Muscle layer of duodenum (tissue), 2 donors: ENCODE measurements around the gene SCFD2.

Source experiments
- H3K27ac ChIP-seq: one replicate; pipeline ENCODE4 v1.7.0; 2013; ENCODE audit warnings: mild to moderate bottlenecking, low read length
- H3K27me3 ChIP-seq: one replicate; pipeline ENCODE4 v1.7.0; 2013; ENCODE audit warnings: low read depth, mild to moderate bottlenecking, control low read depth, low read length
- H3K36me3 ChIP-seq, 2 donors: one replicate each; pipeline ENCODE4 v1.7.0; 2013; ENCODE audit warnings: low read length in 2 of 2, control low read depth in 1 of 2, mild to moderate bottlenecking in 1 of 2; ENCODE audit not compliant: insufficient read depth in 2 of 2, control insufficient read depth in 1 of 2
- H3K4me1 ChIP-seq, 2 donors: one replicate each; pipeline ENCODE4 v1.7.0; 2013; ENCODE audit warnings: low read length in 2 of 2, mild to moderate bottlenecking in 2 of 2, control low read depth in 1 of 2, moderate library complexity in 1 of 2; ENCODE audit not compliant: insufficient read depth in 2 of 2, control insufficient read depth in 1 of 2
- H3K4me3 ChIP-seq, 2 donors: one replicate each; pipeline ENCODE4 v1.7.0; 2013; ENCODE audit warnings: low read length in 2 of 2, low read depth in 1 of 2, mild to moderate bottlenecking in 1 of 2
- H3K9me3 ChIP-seq, 2 donors: one replicate each; pipeline ENCODE4 v1.7.0; 2013; ENCODE audit warnings: low read length in 2 of 2, control low read depth in 1 of 2, mild to moderate bottlenecking in 1 of 2; ENCODE audit not compliant: control insufficient read depth in 1 of 2
- donor health status: healthy.

SCFD2 gene

DNA sequence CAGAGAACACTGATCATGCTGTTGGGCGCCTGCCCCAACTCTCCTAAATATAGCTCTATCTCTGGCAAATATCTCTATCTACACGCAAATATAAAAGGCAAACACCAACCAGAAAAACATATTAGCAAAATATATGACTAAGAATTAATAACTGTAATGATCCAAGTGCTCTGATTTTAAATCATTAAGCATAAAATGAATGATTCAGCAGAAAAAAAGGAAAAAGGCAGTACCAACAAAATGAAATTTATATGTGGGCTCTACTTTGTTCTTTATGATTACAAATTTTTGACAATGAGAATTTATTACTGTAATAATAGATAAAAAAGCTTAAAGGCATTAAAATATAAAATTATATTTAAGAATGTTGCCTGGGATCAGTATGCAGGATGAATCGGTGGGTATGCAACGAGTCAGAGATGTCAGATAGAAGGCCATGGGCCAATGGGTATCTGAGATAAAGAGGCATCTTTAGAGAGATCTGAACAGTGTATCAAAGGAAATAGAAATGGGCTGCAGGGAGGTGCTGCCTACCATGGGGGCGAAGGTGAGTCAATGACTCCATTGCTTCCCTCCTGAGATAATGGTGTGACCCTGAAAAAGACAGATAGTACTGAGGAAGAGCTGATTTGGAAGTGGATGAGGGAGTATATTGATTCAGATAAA, 234.8 kb downstream of the SCFD2 start:
- Histone ChIP-seq H3K27me3 (no peaks in the 10 kb centered on the region), H3K4me3 (no peak overlapping the region), H3K9me3 (no peaks in the 10 kb centered on the region), H3K27ac (no peak overlapping the region), H3K4me1 (peaks cover 3 to 12% of the 10 kb centered on the region in 2 donors), H3K36me3 (no peaks in the 10 kb centered on the region)

DNA sequence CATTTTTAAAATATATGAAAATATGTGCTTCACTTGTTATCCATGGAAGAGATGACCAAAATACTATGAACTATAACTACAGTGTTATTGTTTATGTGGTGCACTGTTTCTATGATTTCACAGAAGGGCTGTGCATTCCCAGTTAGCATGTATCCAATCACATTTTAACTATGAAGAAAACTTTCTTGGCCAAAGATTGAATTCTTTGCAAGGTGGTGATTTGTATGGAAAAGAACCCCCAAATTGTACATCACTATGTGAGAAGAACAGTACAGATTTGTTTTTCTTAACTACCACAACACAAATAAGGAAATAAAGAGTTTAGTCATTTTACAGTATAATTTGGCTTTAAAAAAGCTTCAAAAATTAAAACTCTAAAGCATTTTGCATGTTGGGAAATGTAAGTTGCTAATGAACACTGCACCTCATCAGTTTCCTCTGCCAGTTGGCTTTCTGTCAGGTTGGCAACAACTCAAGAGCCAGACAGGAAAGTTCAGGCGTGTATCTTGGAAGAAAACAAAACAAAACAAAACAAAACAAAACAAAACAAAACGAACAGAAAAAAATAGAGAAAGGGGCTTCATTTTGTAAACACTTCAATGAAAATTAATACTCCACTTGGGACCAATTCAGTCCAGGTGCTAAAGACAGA, 237.0 kb downstream of the SCFD2 start:
- H3K4me3 ChIP-seq: no peak overlapping the region
- no peaks in the 10 kb centered on the region for H3K27me3 ChIP-seq
- H3K9me3 ChIP-seq: no peaks in the 10 kb centered on the region
- no peaks in the 10 kb centered on the region for H3K36me3 ChIP-seq
- H3K27ac ChIP-seq: no peak overlapping the region
- H3K4me1 ChIP-seq: peaks cover 3 to 12% of the 10 kb centered on the region in 2 donors

DNA sequence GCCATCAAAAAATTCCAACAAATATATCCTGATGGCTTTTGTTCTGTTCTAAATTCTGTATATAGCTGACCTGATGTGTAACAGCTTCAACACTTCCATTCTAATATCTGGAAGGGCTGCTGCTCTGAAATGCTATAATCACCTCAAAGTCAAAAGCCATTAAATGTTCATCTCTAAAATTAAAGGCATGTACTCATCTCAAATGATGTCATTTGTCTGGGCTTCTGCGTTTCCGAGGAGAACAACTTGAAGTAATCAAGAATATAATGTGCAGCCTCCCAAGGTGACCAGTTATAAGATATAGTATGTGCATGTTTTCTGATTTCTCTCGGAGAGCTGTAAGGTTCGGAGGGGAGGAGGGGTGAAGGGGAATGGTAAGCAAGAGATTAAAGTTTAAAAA, 237.6 kb downstream of the SCFD2 start:
- H3K36me3 ChIP-seq: no peaks in the 10 kb centered on the region
- H3K4me3 ChIP-seq: no peak overlapping the region
- H3K27me3 ChIP-seq: no peaks in the 10 kb centered on the region
- H3K27ac ChIP-seq: no peak overlapping the region
- H3K9me3 ChIP-seq: no peaks in the 10 kb centered on the region
- H3K4me1 ChIP-seq: peaks cover 3 to 12% of the 10 kb centered on the region in 2 donors

DNA sequence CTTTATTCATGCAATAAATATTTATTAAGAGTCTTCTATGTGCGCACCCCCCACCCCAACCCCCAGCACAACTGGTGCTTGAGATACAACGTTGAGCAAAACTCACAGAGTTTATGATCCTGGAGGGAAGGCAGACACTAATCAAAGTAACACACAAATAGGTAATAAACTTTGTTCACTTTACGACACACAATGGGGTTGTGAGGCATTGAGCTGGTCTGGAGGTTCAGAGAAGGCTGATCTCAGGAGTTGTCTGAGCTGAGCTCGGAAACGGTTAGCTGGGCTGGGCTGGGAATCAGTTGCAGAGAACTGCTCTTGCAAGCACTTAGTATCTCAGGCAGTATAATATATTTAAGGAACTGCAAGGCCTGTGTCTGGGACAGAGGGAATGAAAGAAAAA, 238.5 kb downstream of the SCFD2 start:
- H3K36me3 ChIP-seq: no peaks in the 10 kb centered on the region
- H3K27ac ChIP-seq: no peak overlapping the region
- no peaks in the 10 kb centered on the region for H3K9me3 ChIP-seq
- no peak overlapping the region for H3K4me3 ChIP-seq
- H3K27me3 ChIP-seq: no peaks in the 10 kb centered on the region
- H3K4me1 ChIP-seq: peaks cover 3 to 12% of the 10 kb centered on the region in 2 donors

DNA sequence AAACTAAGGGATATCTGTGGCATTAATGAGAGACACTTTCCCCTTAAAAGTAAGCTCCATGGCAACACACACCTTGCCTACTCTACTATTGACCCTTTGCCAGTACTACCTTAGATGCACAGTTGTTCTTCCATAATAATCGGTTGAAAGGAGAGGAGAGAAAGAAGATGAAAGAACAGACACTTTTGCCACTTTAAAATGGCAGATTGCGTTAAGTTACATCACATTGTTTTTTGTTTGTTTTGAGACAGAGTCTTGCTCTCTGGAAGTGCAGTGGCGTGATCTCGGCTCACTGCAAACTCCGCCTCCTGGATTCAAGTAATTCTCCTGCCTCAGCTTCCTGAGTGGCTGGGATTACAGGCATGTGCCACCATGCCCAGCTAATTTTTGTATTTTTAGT, 239.8 kb downstream of the SCFD2 start:
- H3K4me1 ChIP-seq: peaks cover 3 to 9% of the 10 kb centered on the region in 2 donors
- H3K36me3 ChIP-seq: no peaks in the 10 kb centered on the region
- no peak overlapping the region for H3K27ac ChIP-seq
- no peaks in the 10 kb centered on the region for H3K27me3 ChIP-seq
- H3K9me3 ChIP-seq: no peaks in the 10 kb centered on the region
- H3K4me3 ChIP-seq: no peak overlapping the region

DNA sequence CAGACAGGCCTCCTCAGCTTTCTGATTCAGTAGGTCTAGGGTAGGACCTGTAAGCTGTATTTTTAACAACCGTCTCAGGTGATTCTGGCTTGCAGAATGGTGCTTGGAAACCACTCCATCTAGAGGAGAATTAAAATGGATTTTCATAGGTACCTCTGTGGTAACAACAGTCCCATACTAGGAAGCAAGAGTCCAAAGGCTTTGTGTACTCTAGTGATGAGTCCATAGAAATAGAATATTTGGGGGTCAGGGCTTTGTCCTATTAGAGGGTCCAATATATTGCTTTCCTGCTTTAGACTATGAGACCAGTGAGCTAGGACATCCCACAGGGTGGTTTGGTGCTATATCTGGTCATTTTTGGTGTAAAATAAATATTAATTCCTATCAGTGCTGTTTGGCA, 242.0 kb downstream of the SCFD2 start:
- H3K4me3 ChIP-seq: no peak overlapping the region
- no peaks in the 10 kb centered on the region for H3K36me3 ChIP-seq
- no peaks in the 10 kb centered on the region for H3K9me3 ChIP-seq
- no peaks in the 10 kb centered on the region for H3K27me3 ChIP-seq
- peaks cover 1 to 8% of the 10 kb centered on the region in 2 donors for H3K4me1 ChIP-seq
- H3K27ac ChIP-seq: no peak overlapping the region

DNA sequence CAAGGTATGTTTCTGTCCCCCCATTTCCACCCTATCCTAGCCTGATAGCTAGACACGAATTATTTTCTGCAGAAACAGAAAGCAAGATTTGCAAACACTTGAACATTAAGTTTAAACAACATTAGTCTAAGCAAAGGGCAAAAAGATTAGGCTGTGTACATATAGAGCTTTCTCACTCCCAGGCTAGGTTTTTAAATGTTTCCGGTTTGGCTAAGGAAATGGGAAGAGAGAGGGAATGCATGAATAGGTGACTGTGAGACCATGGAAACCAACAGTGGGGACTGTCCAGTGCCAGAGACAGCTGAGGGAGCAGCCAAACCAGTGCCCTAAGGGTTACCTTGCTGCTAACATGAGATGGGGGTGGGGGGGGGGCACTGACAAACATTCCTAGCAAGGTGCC, 242.7 kb downstream of the SCFD2 start:
- H3K4me3 ChIP-seq: no peak overlapping the region
- no peaks in the 10 kb centered on the region for H3K9me3 ChIP-seq
- no peak overlapping the region for H3K27ac ChIP-seq
- H3K36me3 ChIP-seq: no peaks in the 10 kb centered on the region
- H3K4me1 ChIP-seq: peaks cover 0 to 3% of the 10 kb centered on the region in 2 donors
- no peaks in the 10 kb centered on the region for H3K27me3 ChIP-seq

DNA sequence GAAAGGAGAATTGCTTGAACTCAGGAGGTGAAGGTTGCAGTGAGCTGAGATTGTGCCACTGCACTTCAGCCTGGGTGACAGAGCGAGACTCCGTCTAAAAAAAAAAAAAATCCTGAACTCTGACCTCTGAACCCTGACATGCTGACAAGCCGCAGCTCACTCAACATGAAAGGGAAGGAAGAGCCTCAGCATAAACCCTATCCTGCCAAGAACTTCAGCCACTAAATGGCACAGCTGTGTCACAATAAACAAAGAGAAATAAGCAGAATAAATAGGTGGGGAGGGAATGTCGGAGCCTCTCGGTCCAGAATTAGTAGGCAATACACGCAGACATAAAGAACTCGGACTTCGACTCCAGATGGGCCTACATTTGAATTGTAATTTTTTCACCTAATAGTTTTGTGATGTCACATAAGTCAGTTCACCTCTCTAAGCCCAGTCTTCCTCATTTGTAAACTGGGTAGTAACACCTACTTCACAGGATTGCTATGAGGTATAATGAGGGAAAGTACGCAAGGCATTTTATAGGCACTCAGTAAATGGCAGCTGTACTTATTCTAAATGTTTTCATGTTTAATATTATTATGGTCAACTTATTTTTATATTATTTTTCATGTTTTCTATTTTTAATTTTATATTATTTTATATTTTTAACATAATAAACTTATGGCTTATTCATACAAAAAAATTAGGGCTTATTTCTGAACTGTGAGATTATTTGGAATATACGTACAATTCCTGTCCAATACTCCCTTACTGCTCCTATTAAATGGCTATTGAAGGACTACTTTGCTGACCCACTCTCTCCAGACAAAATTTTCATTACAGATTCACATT, 243.4 kb downstream of the SCFD2 start:
- H3K27ac ChIP-seq: no peak overlapping the region
- H3K36me3 ChIP-seq: no peaks in the 10 kb centered on the region
- H3K27me3 ChIP-seq: no peaks in the 10 kb centered on the region
- H3K4me1 ChIP-seq: peaks cover 0 to 3% of the 10 kb centered on the region in 2 donors
- H3K9me3 ChIP-seq: no peaks in the 10 kb centered on the region
- H3K4me3 ChIP-seq: no peak overlapping the region

DNA sequence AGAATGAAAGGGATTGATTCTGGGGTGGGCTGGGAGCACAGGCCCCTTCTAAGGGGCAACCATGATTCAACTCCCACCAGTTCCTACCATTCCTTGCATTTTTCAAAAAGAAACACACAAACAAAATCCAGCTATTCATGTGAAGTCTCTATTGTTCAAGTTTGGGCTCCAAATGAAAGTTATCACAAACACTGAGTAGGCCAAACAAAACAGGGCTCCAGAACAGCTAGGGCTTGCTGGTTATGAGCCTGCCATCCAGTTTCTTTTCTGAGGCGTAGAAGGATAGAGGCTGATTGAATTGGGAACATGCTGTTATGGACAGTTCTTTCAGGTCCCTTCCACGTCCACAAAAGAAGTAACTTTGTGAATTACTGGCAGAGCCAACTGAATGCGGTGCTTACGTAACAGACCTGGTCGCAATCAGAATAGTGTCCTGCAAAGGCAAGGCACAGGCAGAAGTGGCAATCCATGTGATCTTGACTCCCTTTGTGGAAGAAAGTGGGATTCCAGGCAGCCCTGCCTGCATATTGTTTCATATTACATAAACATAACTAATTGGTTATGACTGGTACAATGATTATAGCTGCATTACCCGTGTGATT, 244.5 kb downstream of the SCFD2 start:
- H3K36me3 ChIP-seq: no peaks in the 10 kb centered on the region
- no peak overlapping the region for H3K27ac ChIP-seq
- peaks cover 3% of the 10 kb centered on the region in 2 donors for H3K4me1 ChIP-seq

DNA sequence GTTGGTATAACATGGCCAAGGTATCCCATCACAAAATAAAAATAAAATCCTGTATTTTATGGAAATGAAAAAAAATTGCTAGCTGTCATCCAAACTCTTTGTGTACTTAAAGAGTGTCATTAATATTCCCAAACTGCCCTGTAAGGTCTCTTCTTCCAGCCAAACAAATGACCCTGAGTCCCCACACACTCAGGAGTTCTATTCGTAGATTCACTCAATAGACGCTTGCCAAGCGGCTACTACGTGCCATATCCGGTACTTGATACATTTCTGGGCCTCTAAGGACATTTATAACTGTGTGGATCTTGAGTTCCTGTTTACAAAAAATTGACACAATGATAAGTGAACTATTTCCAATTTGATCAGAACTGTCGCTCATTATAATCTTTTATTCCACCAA, 245.1 kb downstream of the SCFD2 start:
- no peaks in the 10 kb centered on the region for H3K27me3 ChIP-seq
- no peak overlapping the region for H3K27ac ChIP-seq
- H3K4me1 ChIP-seq: peaks cover 3% of the 10 kb centered on the region in 2 donors
- H3K9me3 ChIP-seq: no peaks in the 10 kb centered on the region
- no peaks in the 10 kb centered on the region for H3K36me3 ChIP-seq
- H3K4me3 ChIP-seq: no peak overlapping the region

More for the DNA sequence above, 244.5 kb downstream of the SCFD2 start:
- no peak overlapping the region for H3K4me3 ChIP-seq
- H3K27me3 ChIP-seq: no peaks in the 10 kb centered on the region
- H3K9me3 ChIP-seq: no peaks in the 10 kb centered on the region

DNA sequence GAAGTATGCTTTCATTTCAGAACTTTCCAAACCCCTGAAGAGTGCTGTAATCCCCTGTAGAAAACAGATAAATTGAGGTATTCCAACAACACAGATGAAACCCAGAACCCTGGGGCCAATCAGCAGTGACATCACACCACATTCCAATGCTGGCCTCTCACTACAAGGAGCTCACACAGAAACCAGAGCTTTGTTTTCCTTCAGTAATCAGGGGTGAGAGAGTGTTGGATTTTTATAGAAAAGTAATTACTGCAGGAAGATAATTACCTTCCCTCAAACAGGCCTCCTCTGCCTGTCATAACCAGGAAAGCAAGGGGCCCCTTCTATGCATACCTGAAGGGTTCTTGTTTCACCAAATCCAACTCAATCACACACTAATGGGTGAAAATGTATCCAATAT, 246.2 kb downstream of the SCFD2 start:
- no peaks in the 10 kb centered on the region for H3K9me3 ChIP-seq
- no peak overlapping the region for H3K4me3 ChIP-seq
- H3K4me1 ChIP-seq: peaks cover 3% of the 10 kb centered on the region in 2 donors
- H3K36me3 ChIP-seq: no peaks in the 10 kb centered on the region
- no peak overlapping the region for H3K27ac ChIP-seq
- no peaks in the 10 kb centered on the region for H3K27me3 ChIP-seq
